CD4-positive, alpha-beta T cell treated with Interleukin-4 for 4 hours (primary cell): ENCODE measurements around the gene LRRC75A.
"Not testable (repeated sequence)": the region's sequence is repeated elsewhere in the genome, so short reads cannot be mapped to it uniquely, and the experiment has no call there.

ENCODE experiments used
- DNase-seq: peaks from one replicate; pipeline ENCODE4 v3.0.0-alpha.2; 2020

The LRRC75A gene

GRCh38 chr17:16468428-16468992, 23.5 kb downstream of the LRRC75A start:
- DNase-seq: no peak

GRCh38 chr17:16467886-16468285, 24.1 kb downstream of the LRRC75A start:
- DNase-seq: no peak

- no peak for DNase-seq
Measured at GRCh38 chr17:16467044-16467443, 24.9 kb downstream of the LRRC75A start.

- no peak for DNase-seq
Measured at GRCh38 chr17:16466407-16466806, 25.6 kb downstream of the LRRC75A start.

- DNase-seq: no peak
Measured at GRCh38 chr17:16465861-16466338, 26.1 kb downstream of the LRRC75A start.

GRCh38 chr17:16465052-16465312, 27.0 kb downstream of the LRRC75A start:
- no peak for DNase-seq

GRCh38 chr17:16464303-16465051, 27.5 kb downstream of the LRRC75A start:
- DNase-seq: no peak

GRCh38 chr17:16463358-16464302, 28.4 kb downstream of the LRRC75A start:
- no peak for DNase-seq

- no peak for DNase-seq
Measured at GRCh38 chr17:16462070-16462864, 29.7 kb downstream of the LRRC75A start.

GRCh38 chr17:16461606-16461866, 30.5 kb downstream of the LRRC75A start:
- no peak for DNase-seq

- DNase-seq: no peak
Measured at GRCh38 chr17:16460796-16461605, 31.0 kb downstream of the LRRC75A start.

GRCh38 chr17:16459855-16460550, 32.0 kb downstream of the LRRC75A start:
- DNase-seq: no peak

GRCh38 chr17:16459271-16459670, 32.7 kb downstream of the LRRC75A start:
- DNase-seq: no peak

GRCh38 chr17:16456742-16457316, 35.2 kb downstream of the LRRC75A start:
- no peak for DNase-seq

- no peak for DNase-seq
Measured at GRCh38 chr17:16455997-16456741, 35.8 kb downstream of the LRRC75A start.

- no peak for DNase-seq
Measured at GRCh38 chr17:16453493-16453851, 38.5 kb downstream of the LRRC75A start.

GRCh38 chr17:16452268-16452667, 39.7 kb downstream of the LRRC75A start:
- DNase-seq: not testable (repeated sequence)

- DNase-seq: no peak
Measured at GRCh38 chr17:16450028-16450427, 42.0 kb downstream of the LRRC75A start.

GRCh38 chr17:16449121-16449570, 42.8 kb downstream of the LRRC75A start:
- no peak for DNase-seq

GRCh38 chr17:16448490-16448889, 43.5 kb downstream of the LRRC75A start:
- DNase-seq: no peak
